B cell (primary cell): Measurements from ENCODE around the gene SLC22A2.

Experiments used
- EZH2 ChIP-seq: IDR thresholded peaks from 2 replicates; pipeline ENCODE4 v1.6.1; 2012; ENCODE audit warnings: borderline replicate concordance, low read depth, mild to moderate bottlenecking, moderate library complexity, low read length; ENCODE audit not compliant: insufficient read depth, poor library complexity, severe bottlenecking
- TF ChIP-seq, protein P1 (sequence below): fragments of 200-600 bp; IDR thresholded peaks from one replicate; pipeline ENCODE4 v1.8.0; 2022; ENCODE audit warnings: antibody characterized with exemption, mild to moderate bottlenecking

DNA sequence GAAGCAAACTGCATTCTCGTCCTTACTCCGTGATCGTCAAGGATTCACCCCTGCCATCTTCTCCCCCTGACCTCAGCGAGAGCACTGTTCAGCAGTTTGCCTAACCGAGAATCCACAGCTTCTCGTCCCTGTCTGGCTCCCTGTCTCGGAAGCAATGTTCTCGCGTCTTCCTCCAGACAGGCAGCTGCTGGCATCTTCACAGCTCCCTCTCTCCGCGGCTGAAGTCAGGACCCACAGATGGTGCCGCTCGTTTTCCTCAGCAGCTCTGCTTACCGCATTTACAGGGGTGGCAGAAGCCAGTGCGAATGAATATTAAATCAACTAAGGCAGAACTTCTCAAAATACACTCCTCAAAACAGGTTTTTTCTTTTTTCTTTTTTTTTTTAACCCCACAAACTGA, 18.9 kb upstream of the SLC22A2 start:
- TF ChIP-seq, protein P1, sequence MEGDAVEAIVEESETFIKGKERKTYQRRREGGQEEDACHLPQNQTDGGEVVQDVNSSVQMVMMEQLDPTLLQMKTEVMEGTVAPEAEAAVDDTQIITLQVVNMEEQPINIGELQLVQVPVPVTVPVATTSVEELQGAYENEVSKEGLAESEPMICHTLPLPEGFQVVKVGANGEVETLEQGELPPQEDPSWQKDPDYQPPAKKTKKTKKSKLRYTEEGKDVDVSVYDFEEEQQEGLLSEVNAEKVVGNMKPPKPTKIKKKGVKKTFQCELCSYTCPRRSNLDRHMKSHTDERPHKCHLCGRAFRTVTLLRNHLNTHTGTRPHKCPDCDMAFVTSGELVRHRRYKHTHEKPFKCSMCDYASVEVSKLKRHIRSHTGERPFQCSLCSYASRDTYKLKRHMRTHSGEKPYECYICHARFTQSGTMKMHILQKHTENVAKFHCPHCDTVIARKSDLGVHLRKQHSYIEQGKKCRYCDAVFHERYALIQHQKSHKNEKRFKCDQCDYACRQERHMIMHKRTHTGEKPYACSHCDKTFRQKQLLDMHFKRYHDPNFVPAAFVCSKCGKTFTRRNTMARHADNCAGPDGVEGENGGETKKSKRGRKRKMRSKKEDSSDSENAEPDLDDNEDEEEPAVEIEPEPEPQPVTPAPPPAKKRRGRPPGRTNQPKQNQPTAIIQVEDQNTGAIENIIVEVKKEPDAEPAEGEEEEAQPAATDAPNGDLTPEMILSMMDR = no peak
- no peak for TF ChIP-seq EZH2
